Posterior cingulate gyrus (tissue), 11 donors: ENCODE measurements around the gene LAMB3.
A peak's percentile ranks its signal among the peaks of the same experiment; 100 is the strongest.
"Not testable (repeated sequence)": the region's sequence is repeated elsewhere in the genome, so short reads cannot be mapped to it uniquely, and the experiment has no call there.

ENCODE experiments used
- DNase-seq, 10 donors: peaks; one replicate each; pipeline versions ENCODE4 v3.0.0 to v3.0.0-alpha.2; 2020 to 2021; ENCODE audit warnings: mixed read lengths in 3 of 10
- intact Hi-C: fragments of 100-400 bp; cut with DNase I; formaldehyde crosslinking; loops from one replicate; pipeline ENCODE4 v1.15.1; 2023

The LAMB3 gene

DNA sequence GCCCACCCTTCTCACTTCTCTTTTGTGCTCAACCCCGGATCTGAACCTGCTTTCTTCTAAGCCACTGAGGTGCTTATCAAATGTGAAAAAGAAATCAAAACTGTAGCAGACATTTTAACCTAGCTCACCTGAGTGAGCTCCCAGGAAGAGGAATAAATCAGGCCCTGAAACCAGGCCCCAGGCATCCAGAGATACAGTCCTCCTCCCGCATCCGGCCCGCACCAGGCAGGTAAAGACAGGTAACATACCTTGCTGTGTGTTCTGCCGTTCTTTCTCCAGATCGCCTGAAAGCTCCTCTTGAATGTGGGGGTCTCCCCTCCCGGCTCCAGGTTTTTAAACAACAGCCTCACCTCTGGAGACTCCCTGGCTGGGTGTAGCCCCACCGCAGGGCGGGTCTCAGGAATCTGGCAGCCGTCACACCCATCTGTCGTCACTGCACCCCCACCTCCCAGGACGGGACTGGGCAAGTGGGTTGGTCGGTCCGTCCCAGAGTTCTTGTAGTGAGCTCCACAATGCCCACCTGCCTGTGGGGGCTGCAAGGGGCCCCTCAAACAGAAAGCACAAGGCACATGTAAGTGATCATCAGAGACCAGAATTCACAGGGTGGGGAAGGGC is at the start of gene LAMB3:
Gene LAMB3, minus strand, starts transcription at position 305 of the 615 bp plus-strand sequence. CDS start 1,481 bp downstream, outside the sequence.
- no peak for DNase-seq
- intact Hi-C loops = no loop called here

DNA sequence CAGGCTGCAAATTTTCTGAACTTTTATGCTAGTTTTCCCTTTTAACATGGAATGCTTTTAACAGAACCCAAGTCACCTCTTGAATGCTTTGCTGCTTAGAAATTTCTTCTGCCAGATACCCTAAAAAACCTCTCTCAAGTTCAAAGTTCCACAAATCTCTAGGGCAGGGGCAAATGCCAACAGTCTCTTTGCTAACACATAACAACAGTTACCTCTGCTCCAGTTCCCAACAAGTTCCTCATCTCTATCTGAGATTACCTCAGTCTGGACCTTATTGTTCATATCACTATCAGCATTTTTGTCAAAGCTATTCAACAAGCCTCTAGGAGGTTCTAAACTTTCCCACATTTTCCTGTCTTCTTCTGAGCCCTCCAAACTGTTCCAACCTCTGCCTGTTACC is 48.5 kb upstream of the LAMB3 start:
- DNase-seq, intact Hi-C loops: not testable (repeated sequence)

DNA sequence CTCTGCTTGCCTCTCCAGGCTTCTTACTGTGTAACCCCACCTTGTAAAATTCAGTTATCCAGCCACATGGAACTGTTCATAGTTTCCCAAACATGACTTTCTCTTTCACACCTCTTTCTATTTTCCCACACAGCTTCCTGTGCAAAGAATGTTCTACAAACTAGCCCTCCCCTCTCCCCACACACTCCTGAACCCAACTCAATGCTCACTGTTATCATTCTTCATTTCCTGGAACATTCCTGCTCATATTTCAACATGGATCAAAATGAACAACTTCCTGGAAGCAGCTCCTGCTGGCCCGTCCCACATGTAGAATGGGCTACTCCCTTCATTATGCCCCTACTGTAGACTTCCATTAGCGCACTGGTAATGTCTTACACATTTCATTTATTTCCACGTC is 44.9 kb upstream of the LAMB3 start:
- DNase-seq = no peak
- intact Hi-C loops = no loop called here

DNA sequence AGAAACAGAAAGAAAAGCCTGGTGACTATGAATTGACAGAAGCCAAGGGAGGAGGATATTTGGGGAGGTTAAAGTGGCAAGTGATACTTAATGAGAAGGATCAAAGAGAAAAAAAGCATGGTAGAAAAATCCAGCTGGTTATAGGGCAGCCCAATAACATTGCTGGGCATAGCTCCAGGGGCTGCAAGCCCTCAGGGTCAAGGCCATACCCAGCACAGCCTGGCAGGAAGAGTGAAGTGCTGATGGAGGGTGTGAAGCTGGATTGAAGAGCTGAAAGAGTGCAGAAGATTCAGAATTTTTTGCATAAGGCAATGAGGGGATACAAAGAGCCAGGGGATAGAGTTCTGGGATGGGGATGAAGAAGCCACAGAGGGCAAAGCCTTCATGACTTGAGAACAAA is 44.4 kb upstream of the LAMB3 start:
- DNase-seq = no peak
- intact Hi-C loops = no loop called here

DNA sequence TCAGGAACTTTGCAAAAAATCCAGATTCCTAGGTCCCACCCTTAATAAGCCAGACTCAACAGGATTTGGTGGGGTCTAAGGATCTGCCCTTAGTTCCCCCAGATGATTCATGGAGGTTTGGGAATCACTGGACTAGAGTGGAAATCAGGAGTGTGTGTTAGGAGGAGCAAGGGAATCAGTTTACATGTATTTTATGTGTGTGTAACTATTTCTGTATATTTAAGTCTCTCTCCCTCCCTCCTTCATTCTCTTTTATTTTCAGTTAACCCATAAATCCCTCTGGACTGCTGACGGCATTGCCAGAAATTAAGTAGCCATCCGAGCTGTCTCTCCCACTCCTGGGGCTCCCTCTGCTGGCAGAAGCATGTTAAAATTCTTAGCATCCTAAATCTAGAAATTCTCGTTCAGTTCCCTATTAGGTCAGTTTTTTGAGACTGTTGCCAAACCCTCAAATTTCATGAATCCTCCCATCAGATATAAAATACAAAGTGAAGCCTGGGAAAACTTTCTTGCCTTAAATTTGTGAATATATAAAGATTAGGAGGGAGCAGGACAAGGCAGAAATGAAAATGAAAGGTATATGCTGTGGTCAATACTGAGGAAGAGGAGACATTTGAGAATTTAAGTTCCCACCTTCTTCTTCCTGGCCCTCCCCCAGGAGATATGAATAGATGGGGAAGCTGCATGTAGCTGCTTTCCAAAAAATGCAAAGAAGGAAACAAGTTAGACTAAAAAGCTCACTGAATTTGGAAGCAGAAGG is 40.7 kb upstream of the LAMB3 start:
- DNase-seq = peak; percentile 33 to 94 (median 80)

DNA sequence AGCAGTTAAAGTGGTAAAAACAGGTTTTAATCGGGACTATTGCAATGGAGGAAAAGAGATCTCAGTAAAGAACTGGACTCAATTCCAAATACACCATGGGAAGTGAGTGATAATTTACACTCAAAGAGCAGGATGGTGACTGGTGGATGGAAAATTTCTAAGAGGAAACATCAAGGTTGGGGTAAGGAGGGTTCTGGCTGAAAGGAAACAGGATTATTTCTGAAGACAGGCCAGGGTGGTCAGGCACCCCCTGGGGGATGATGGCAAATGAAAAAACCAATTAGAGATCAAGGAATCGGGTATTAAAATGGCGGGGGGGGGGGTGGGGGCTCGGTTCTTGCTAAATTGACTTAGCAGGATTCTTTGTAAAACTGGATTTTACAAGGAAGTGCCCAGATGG is 40.1 kb upstream of the LAMB3 start:
- intact Hi-C loops = loop anchor here (2.0 to 5.0 kb wide), 3 partner anchors 50 to 115 kb away; no protein-coding TSS in a partner anchor
- no peak for DNase-seq

More for the DNA sequence above, 40.7 kb upstream of the LAMB3 start:
- intact Hi-C loops = loop anchor here (1.0 to 5.0 kb wide), 4 partner anchors 51 to 116 kb away; no protein-coding TSS in a partner anchor

DNA sequence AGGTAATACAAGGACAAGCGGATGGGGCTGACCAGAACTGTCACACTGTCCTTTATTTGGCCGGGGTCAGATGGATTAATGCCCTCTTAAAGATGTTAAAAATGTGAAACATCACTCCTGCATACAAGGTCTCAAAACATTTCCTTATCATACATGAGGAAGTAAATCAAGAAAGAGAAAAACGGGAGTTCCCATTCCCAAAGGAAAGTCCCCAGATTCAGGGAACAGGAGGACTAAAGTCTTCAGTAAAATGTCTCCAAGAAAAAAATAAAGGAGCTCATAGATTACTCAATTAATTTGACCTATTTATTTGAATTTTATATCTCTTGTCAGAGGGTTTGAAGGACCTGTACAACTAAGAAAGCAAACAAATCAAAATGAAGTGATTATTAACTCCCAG is 39.0 kb upstream of the LAMB3 start:
- DNase-seq = no peak
- intact Hi-C loops = loop anchor here (5.0 kb wide), 1 partner anchor 49 kb away; no protein-coding TSS in a partner anchor

DNA sequence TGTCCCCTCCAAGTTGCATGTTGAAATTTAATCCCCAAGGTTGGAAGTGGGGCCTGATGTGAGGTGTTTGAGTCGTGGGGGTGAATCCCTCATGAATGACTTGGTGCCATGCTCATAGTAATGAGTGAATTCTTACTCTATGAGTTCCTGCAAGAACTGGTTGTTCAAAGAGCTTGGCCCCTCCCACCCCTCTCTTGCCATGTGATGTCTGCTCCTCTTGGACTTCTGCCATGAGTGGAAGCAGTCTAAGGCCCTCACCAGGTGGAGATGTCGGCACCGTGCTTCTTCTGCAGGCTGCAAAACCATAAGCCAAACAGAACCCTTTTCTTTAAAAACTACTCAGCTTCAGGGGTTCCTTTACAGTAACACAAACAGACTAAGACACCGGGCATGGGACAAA is 37.3 kb upstream of the LAMB3 start:
- DNase-seq = no peak
- intact Hi-C loops = no loop called here

DNA sequence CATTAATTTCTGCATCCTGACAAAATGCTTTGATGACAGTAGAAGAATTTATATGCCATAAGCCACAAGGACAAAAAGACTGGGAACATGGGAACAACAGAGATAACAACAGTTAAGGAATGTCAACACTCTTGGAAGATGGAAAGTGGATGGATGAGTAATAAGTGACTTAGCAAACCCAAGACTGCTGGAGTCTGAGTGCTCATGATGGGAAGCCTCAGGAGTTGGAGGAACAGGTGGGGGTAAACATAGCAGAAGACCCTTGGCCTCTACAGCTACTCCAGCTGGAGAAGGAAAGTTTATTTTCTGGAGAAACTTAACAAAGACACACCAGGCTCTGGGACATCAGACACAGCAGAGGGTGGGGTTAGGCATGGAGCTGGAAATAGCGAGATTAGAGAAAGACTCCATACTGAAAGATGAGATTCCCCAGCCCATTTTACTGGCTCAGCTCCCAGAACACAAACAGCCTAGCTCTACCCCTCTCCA is 36.6 kb upstream of the LAMB3 start:
- no peak for DNase-seq
- intact Hi-C loops = no loop called here

DNA sequence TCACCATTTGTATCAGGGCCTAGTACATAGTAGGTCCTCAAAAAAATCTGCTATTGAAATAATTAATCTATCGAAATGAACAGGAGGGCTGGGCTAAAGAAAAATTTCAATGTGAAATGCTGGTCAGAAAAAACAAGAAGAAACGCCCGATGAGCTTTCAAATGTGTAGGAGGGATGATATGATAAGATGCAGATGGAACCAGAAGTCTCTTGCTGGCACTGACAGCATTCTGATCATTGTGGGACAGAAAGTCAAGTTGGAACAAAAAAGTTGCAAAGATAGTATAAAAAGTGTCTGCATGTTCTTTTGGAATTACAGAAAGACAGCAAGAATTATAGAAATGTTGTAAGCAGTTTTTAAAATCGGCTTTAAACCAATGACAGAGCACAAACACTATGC is 34.1 kb upstream of the LAMB3 start:
- DNase-seq = no peak
- intact Hi-C loops = no loop called here

DNA sequence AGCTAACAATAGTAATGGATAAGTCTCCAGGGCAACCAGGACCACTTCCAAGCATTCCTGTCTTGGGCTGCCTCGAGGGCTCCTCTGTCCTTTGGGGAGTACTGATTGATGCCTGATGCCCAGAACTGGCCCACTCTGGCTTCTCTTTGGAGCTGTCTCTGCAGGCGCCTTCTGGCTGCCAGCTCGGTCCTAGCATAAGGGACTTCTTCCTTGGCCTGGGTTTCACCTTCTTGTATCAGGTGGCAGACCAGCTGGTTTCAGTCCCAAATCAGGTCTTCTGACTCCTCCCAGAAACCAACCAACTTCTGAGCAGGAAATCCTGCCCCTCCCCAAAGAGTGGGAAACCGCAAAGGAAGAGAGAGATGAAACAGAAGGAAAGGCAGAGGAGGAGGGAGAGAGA is 33.6 kb upstream of the LAMB3 start:
- DNase-seq = no peak

DNA sequence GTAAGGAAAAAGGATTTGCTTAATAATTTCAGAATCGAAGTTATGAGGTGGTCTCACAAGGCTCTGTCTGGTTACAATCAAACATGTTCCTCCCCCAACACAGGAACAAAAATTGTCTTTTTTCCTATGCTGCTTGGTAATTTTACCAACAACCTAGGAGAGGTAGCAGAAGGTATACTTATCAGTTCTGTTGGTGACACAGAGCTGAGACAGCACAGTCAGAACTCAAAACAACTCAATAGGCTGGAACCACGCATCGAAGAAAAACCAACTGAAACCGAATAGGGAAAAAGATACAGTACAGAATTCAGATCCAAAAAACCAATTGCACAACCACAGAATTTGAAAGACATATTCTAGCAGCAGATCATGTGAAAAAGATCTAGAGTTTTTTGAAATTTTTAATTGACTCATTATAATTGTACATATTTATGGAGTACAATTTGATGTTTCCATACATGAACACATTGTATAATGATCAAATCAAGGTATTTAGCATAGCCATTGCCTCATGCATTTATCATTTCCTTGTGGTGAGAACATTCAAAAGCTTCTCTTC is 26.8 kb upstream of the LAMB3 start:
- intact Hi-C loops = no loop called here
- no peak for DNase-seq

More for the DNA sequence above, 33.6 kb upstream of the LAMB3 start:
- intact Hi-C loops = no loop called here

DNA sequence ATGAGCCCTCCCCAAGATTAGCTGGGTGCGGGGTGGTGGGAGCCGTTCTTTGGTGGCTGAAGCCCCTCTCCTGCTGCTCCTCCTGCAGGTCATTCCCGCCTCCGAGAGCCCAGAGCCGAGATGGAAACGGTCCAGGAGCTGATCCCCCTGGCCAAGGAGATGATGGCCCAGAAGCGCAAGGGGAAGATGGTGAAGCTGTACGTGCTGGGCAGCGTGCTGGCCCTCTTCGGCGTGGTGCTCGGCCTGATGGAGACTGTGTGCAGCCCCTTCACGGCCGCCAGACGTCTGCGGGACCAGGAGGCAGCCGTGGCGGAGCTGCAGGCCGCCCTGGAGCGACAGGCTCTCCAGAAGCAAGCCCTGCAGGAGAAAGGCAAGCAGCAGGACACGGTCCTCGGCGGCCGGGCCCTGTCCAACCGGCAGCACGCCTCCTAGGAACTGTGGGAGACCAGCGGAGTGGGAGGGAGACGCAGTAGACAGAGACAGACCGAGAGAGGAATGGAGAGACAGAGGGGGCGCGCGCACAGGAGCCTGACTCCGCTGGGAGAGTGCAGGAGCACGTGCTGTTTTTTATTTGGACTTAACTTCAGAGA is 23.4 kb upstream of the LAMB3 start:
- DNase-seq = peak; percentile 24 to 94 (median 48)
- intact Hi-C loops = no loop called here

DNA sequence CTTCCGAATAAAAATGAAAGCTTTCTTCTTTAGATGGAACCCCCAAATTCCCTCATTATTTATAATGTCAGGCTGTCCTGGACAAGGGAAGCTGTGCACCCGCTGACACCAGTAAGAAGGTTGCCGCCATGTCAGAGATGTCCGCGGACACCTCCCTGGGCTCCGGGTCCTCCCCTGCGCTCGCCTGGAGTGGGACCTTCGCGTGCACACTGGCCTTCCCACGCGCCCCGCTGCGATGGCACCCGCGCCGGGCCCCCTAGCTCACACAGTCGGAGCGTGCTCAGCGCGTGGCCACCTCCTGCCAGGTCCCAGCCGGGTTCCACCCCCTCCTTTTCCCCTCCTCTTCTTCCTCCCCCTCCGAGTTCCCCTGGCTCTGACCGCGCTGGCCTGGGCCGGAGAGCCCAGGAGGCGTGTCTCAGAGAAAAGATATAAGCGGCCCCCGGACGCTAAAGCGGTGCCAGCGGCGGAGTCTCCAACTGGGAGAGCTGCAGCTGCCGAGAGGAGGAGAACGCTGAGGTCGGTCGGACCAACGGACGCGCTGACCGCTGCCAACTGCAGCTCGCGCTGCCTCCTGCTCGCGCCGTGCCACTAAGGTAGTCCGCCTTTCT is 22.8 kb upstream of the LAMB3 start, which contains the start of gene G0S2:
Gene G0S2, plus strand, starts transcription at position 456 of the 608 bp plus-strand sequence. CDS start 273 bp downstream, outside the sequence.
- intact Hi-C loops = no loop called here
- peak; percentile 23 to 94 (median 50) for DNase-seq

DNA sequence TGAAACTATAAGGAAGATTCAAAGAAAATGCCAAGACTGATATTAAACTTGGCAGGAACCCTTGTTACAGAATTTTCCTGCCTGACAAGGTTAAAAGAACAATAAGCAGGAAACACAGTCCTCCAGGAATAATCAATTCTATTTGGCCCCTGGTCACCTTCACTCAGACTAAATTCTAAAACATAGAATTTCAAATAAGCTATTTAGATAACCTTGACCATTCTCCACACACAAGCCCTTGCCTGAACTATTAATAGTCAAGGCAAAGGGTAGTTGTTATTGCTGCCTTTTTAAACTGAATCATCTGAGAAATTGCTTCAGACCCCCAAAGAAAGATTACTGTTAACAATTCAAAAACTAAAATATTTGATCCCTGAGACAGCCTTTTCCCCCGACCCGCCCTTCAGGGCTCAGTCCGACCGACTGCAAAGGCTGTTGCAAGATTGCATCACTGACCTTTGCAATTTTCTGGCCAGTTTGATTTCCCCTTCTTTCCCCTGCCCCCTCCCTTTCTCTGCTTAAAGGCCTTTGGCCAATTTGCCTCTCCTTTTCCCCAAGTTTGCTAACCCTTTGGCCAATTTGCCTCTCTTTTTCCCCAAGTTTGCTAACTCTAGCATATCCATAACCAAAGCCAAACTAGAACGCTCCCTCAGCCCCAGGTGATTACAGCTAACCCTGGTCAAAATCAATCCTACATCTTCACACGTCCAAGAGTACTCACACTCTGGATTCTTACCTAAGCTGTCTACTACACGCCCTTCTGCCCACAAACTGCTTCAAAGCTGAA is 21.6 kb upstream of the LAMB3 start:
- intact Hi-C loops = no loop called here
- DNase-seq = no peak

DNA sequence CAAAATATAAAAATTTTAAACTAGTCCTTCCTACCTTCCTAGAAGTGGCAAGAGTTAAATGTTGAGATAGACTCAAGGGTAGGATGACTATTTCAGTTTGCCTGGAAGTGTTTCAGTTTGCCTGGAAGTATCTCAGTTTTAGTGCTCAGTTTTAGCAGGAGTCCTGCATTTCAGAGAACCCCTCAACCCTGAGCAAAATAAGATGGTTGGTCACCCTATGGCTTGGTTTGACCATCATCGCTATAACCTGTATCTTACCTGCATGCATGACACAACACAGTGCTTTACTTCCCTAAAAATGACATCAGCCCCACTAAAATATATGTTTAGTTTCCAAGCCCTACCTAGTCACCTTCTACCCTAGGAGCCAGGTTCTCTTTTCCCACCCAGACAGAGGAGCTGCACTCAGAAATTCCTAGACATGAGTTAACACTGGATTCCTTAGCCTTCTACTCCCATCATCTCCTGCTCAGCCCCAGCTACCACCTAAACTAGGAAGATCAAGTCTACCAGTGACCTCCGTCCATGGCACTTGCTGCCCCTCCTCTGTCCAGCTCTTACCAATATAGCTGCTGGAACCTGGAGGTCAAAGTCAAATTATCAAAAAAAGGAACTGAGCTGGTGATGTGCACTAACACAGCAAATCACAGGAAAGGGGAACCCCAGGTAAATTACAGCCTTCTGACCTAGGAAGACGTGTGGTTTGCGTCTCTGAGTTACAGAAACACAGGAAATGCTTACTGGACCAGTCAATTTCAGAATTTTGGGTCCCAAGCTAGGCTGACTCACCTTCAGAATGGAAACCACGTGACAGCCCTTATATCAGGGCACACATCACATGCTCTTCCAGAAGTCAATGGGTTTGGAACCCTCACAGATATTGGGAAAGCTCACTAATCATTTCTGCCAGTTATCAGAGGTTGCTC is 20.7 kb upstream of the LAMB3 start:
- no peak for DNase-seq
- intact Hi-C loops = no loop called here

DNA sequence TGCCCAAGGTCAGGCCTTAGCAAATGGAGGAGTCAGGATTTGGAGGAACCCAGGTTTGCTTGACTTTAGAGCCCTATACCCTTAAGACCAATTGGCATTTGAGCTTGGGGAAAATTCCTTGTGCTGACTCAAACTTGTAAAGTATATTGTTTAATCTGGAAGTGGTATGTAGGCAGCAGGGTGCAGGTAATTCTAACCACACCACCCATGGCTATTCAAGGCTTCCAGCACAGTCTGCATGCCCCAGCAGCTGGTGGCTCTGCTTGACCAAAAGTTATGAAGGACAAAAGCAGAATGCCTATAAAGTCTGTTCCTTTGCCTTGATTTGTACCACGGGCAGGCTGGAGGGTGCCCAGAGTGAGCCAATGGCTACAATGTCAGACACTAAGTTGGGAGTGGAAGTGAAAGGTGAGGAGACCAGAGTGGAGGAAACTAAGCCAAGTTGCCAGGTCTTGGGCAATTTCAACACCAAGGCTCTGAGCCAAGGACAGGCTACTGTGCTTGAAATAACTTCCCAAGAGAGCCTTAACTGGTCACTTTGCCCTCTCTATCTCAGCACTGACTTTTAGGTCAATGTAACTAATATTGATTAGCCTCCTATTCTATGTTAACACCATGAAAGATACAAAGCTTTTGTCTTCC is 18.3 kb upstream of the LAMB3 start:
- no peak for DNase-seq
- intact Hi-C loops = no loop called here

DNA sequence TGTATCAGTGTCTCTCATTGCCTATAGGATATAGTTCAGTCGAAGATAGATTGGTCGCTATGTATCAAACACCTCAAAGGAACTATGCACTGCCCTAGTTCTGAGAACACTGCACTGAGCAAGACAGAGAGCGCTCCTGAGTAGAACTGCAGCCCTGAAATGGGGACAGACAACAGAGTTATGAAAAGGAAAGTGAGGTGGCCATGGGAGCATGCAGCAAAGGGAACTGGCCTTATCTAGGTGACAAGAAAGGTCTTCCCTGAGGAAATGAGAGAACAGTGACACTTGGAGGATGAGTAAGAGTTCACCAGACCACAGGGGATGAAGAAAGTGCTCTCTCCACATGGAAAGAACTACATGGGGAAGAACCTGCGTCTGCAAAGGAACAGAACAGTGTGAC is 15.5 kb upstream of the LAMB3 start:
- intact Hi-C loops = no loop called here
- no peak for DNase-seq
